SK-N-SH treated with all-trans-retinoic acid at 6 μM for 48 hours (cell line): ENCODE results near the gene TINAGL1.

Source experiments
- ARNTL ChIP-seq: fragments of 450-650 bp; formaldehyde crosslinking; IDR thresholded peaks from 2 replicates; pipeline ENCODE4 v1.5.0; 2020; ENCODE audit warnings: low read depth, mild to moderate bottlenecking, moderate library complexity, borderline replicate concordance
- BACH2 ChIP-seq: fragments of 250-450 bp; sonication (Bioruptor Pico); IDR thresholded peaks from 2 replicates; pipeline ENCODE4 v1.9.0; 2021; ENCODE audit warnings: mild to moderate bottlenecking, borderline replicate concordance
- CSRNP3 ChIP-seq: fragments of 250-450 bp; sonication (Bioruptor Pico); IDR thresholded peaks from 2 replicates; pipeline ENCODE4 v1.5.1; 2021; ENCODE audit warnings: mild to moderate bottlenecking, moderate library complexity
- ESRRG ChIP-seq: fragments of 250-450 bp; sonication (Bioruptor Pico); IDR thresholded peaks from 2 replicates; pipeline ENCODE4 v1.6.1; 2021; ENCODE audit warnings: mild to moderate bottlenecking
- ISL1 ChIP-seq: fragments of 250-450 bp; sonication (Bioruptor Pico); IDR thresholded peaks from 2 replicates; pipeline ENCODE4 v2.1.2; 2022; ENCODE audit warnings: mild to moderate bottlenecking, moderate library complexity
- PATZ1 ChIP-seq: fragments of 250-450 bp; sonication (Bioruptor Pico); IDR thresholded peaks from 2 replicates; pipeline ENCODE4 v1.8.0; 2020; ENCODE audit warnings: mild to moderate bottlenecking, moderate library complexity, borderline replicate concordance
- POU6F1 ChIP-seq: fragments of 250-450 bp; sonication (Bioruptor Pico); IDR thresholded peaks from 2 replicates; pipeline ENCODE4 v1.8.0; 2021; ENCODE audit warnings: low read depth, mild to moderate bottlenecking, moderate library complexity, borderline replicate concordance
- RARB ChIP-seq: fragments of 250-450 bp; sonication (Bioruptor Pico); IDR thresholded peaks from 2 replicates; pipeline ENCODE4 v1.8.0; 2021; ENCODE audit warnings: mild to moderate bottlenecking, moderate library complexity
- TCF4 ChIP-seq: fragments of 250-450 bp; sonication (Bioruptor Pico); IDR thresholded peaks from 2 replicates; pipeline ENCODE4 v1.8.0; 2021; ENCODE audit warnings: mild to moderate bottlenecking, moderate library complexity, borderline replicate concordance
- TOX ChIP-seq: fragments of 250-450 bp; sonication (Bioruptor Pico); IDR thresholded peaks from 2 replicates; pipeline ENCODE4 v1.8.0; 2021; ENCODE audit warnings: mild to moderate bottlenecking, moderate library complexity, borderline replicate concordance
- TSHZ2 ChIP-seq: fragments of 250-450 bp; sonication (Bioruptor Pico); IDR thresholded peaks from 2 replicates; pipeline ENCODE4 v1.5.0; 2020; ENCODE audit warnings: mild to moderate bottlenecking, moderate library complexity
- ZC3H10 ChIP-seq: fragments of 250-450 bp; sonication (Bioruptor Pico); IDR thresholded peaks from 2 replicates; pipeline ENCODE4 v1.5.1; 2021; ENCODE audit warnings: mild to moderate bottlenecking, moderate library complexity
- ZFP30 ChIP-seq: fragments of 450-650 bp; formaldehyde crosslinking; IDR thresholded peaks from 2 replicates; pipeline ENCODE4 v1.5.0; 2022; ENCODE audit warnings: mild to moderate bottlenecking, moderate library complexity
- ZNF8 ChIP-seq: fragments of 450-650 bp; formaldehyde crosslinking; IDR thresholded peaks from 2 replicates; pipeline ENCODE4 v1.5.0; 2020; ENCODE audit warnings: mild to moderate bottlenecking, moderate library complexity

- TF ChIP-seq POU6F1 (CRISPR knock-in tag) = no peak
- no peak for TF ChIP-seq ZNF8
- no peak for TF ChIP-seq TCF4
- TF ChIP-seq PATZ1 (CRISPR knock-in tag) = no peak
- no peak for TF ChIP-seq ARNTL (CRISPR knock-in tag)
- TF ChIP-seq BACH2 (CRISPR knock-in tag) = no peak
- TF ChIP-seq TSHZ2 (CRISPR knock-in tag) = no peak
- TF ChIP-seq ZC3H10 (CRISPR knock-in tag) = no peak
- TF ChIP-seq ISL1 (CRISPR knock-in tag) = no peak
- no peak for TF ChIP-seq ZFP30 (CRISPR knock-in tag)
- no peak for TF ChIP-seq TOX
- TF ChIP-seq RARB (CRISPR knock-in tag) = no peak
- no peak for TF ChIP-seq ESRRG (CRISPR knock-in tag)
- TF ChIP-seq CSRNP3 (CRISPR knock-in tag) = no peak
These were observed 11.6 kb downstream of the TINAGL1 start for GRCh38 chr1:31587720-31588423.
